Activated T-helper 1 cell treated with anti-CD3 and anti-CD28 coated beads, Interleukin-2, amount 50 U/mL, for 16 hours (primary cell): ENCODE results near the gene PDE4D.

Source experiments
- DNase-seq, 2 donors: peaks; one replicate each; pipeline ENCODE4 v3.0.0-alpha.2; 2020; ENCODE audit warnings: low read depth in 1 of 2, low spot score in 1 of 2

Gene PDE4D

DNA sequence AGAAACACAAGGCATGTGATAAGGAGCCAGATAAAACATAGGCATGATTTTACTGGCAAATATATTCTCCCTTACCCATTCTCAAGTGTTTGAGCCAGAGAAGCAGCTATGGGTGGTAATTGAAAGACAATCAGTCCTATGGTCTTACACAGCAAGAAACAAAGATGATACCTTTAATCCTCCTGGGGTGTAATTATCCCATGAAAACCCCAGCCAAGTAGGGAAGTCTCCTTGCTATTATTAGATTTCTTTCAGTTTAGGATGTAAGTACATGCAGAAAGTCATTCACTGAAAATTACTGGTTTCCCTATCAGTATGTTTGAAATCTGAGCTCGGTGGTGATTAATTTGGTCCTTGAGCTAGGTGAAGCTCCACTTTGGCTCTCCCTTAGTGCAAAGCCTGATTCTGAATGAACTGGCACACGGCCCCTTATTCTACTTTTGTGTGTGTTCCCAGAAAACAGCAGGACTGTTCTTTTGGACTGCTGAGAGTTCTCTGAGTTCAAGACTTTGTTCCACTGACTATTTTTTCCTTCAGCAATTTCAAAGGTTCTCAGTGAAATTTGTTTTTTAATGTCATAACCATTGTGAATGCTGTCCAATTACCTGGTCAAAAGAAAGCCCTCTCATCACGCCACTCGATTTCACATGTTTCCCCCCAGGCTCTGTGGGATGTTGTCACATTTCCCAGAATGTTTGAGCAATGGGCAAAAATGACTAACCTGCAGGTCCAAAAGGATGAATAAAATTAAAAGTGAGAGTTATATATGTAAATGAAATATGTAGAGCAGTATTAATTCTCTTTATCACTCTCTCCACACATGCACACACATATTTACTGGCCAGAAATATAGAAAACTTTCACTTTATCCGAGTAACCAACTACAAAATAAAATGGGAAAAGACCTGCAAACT lies 967.6 kb downstream of the PDE4D start:
- DNase-seq, result no peak

DNA sequence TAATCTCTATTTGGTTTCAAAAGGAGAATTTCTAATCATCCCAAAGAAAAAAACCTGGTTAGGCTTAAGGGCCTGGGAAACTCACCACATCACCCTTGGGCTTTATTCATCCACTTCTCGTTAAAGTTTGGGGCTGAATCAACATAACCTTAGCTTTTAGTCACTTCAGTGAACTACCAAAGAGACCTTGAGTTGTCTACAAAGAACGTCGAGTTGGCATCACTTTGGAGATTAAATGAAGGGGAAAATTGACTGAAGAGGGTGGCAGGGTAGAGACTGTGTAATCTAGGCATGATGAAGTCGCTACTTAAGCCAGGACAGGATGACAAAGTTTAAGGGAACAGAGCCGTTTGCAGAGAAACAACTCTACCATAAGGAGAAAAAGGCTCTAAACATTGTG lies 969.2 kb downstream of the PDE4D start:
- DNase-seq, result no peak

GRCh38 chr5:58923355-58923754 lies 970.2 kb downstream of the PDE4D start:
- DNase-seq, result no peak

DNA sequence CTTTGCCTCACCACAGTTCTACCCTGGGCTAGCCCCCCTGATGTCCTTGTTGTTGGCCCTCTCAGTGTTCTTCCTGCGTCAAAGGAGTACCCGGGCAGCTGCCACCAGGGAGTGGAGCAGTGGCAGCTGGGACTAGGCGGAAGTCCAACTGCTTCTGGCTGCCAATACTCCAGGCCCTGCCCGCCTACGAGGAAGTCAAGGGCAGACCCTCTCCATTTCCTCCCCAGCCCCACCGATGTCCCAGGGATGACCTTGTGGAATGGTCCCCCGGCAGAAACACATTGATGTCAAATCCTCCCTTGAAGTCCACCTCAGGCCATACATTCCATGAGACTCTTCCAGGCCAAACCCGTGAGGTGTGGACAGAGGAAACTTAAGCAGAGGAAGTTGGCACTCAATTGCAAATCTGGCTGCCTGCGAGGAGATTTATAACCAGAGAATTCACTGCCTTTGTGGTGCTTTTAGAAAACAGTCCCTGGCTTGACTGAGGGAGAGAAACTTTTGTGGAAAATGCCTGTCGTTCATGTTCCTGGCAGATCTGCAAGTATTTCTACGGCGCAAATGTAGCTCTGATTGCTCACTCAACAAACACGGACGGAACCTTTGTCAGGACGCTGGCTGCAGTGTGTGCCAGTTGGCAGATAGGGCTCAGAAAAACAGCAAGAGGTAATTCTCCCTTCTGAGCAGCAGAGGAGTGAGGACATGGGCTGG lies 970.9 kb downstream of the PDE4D start:
- no peak for DNase-seq

DNA sequence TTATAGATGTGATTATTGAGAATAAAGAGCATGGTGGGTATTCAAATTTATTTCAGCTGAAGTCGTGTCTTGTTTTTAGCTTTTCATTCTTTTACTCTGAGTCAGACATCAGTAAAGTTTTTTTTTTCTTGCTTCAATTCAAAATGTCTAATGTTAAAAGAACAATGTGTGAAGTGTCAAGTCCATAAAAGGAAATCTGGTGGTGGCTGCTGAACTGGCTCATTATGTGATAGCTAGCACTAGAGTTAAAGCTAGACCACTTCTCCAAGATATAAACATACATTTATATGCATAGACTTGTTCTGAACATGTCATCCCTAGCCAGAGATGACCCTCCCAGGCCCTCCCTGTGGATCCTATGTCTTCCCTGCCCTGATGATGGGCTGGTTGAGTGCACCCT lies 972.4 kb downstream of the PDE4D start:
- no peak for DNase-seq

- no peak for DNase-seq
Measured at GRCh38 chr5:58919833-58920232, 973.7 kb downstream of the PDE4D start.
